Keratinocyte (primary cell): Measurements from ENCODE around the gene SRSF9. TPM values are rescaled to one million over a fixed set of nuclear protein-coding genes. Genes with fewer than 3 reads are reported as not detected.

ENCODE experiments used
- DNase-seq: peaks from one replicate; pipeline ENCODE4 v3.0.0-alpha.2; 2011; ENCODE audit warnings: low read depth, missing footprints, low spot score
- FAIRE-seq: peaks from 2 replicates; lab custom pipeline; 2011; peaks lifted over from hg19 to GRCh38; lab: Jason Lieb, UNC
- H2AFZ ChIP-seq: 2 replicates; pipeline ENCODE4 v1.6.0; 2012; ENCODE audit warnings: low read length, control low read depth, inconsistent platforms; ENCODE audit not compliant: control insufficient read depth
- H3K27ac ChIP-seq: 2 replicates; pipeline ENCODE4 v1.5.1; 2011; ENCODE audit warnings: low read length; ENCODE audit not compliant: control insufficient read depth, insufficient read depth
- H3K27me3 ChIP-seq: 3 replicates; pipeline ENCODE4 v1.6.0; 2011; ENCODE audit warnings: low read length; ENCODE audit not compliant: control insufficient read depth, insufficient read depth; ENCODE audit errors: extremely low read depth
- H3K36me3 ChIP-seq, 2 experiments: 2 replicates in 1 of 2; 3 replicates in 1 of 2; pipeline ENCODE4 v1.5.1; 2011; ENCODE audit warnings: low read length in 2 of 2, mild to moderate bottlenecking in 1 of 2; ENCODE audit not compliant: control insufficient read depth in 2 of 2, insufficient read depth in 2 of 2; ENCODE audit errors: extremely low read depth in 1 of 2
- H3K4me1 ChIP-seq: 3 replicates; pipeline ENCODE4 v1.5.1; 2011; ENCODE audit warnings: low read length; ENCODE audit not compliant: control insufficient read depth, insufficient read depth; ENCODE audit errors: extremely low read depth
- H3K4me2 ChIP-seq: 3 replicates; pipeline ENCODE4 v1.6.0; 2011; ENCODE audit warnings: low read depth, low read length; ENCODE audit not compliant: control insufficient read depth, insufficient read depth; ENCODE audit errors: extremely low read depth
- H3K4me3 ChIP-seq, 3 experiments: fragments of 200-600 bp in 1 of 3; sonication (generic) in 1 of 3; 2 replicates in 2 of 3; 3 replicates in 1 of 3; pipeline ENCODE4 v1.5.1; 2011 to 2016; ENCODE audit warnings: low read length in 3 of 3, mild to moderate bottlenecking in 3 of 3, control low read depth in 2 of 3, inconsistent platforms in 1 of 3, low read depth in 1 of 3, mixed read lengths in 1 of 3, mixed run types in 1 of 3, moderate library complexity in 1 of 3; ENCODE audit not compliant: control insufficient read depth in 2 of 3, insufficient read depth in 2 of 3; ENCODE audit errors: extremely low read depth in 1 of 3
- H3K79me2 ChIP-seq: 2 replicates; pipeline ENCODE4 v1.6.0; 2012; ENCODE audit warnings: low read length; ENCODE audit not compliant: control insufficient read depth, insufficient read depth
- H3K9ac ChIP-seq: 3 replicates; pipeline ENCODE4 v1.6.0; 2011; ENCODE audit warnings: low read length; ENCODE audit not compliant: control insufficient read depth, insufficient read depth; ENCODE audit errors: extremely low read depth
- H3K9me1 ChIP-seq: 3 replicates; pipeline ENCODE4 v1.6.0; 2011; ENCODE audit warnings: low read length; ENCODE audit not compliant: control insufficient read depth, insufficient read depth; ENCODE audit errors: extremely low read depth
- H3K9me3 ChIP-seq: 2 replicates; pipeline ENCODE4 v1.5.1; 2012; ENCODE audit warnings: low read depth, low read length; ENCODE audit not compliant: control insufficient read depth
- H4K20me1 ChIP-seq: 3 replicates; pipeline ENCODE4 v1.6.0; 2011; ENCODE audit warnings: low read length; ENCODE audit not compliant: control insufficient read depth, insufficient read depth; ENCODE audit errors: extremely low read depth
- EZH2 ChIP-seq: IDR thresholded peaks from one replicate; pipeline ENCODE4 v1.6.1; 2012; ENCODE audit warnings: inconsistent platforms, mild to moderate bottlenecking, low read length, moderate library complexity
- dilution Hi-C: fragments of 300-500 bp; cut with MboI; formaldehyde crosslinking; loops from one replicate; pipeline ENCODE4 v1.7.0; 2020; ENCODE audit warnings: low sequenced_read_pairs; ENCODE audit not compliant: extremely low pct_ligation_motif_present
- polyA plus RNA-seq, 5 experiments: library from polyadenylated mRNA; depleted of rRNA in 3 of 5; stranded (reverse) in 3 of 5; stranded (forward) in 1 of 5; unstranded in 1 of 5; fragments of >200 nt; gene quantifications; 1 replicate in 1 of 5; 2 replicates in 3 of 5; 3 replicates in 1 of 5; pipeline versions ENCODE4 v1.2.1 to v1.2.3, GENCODE V29; 2011 to 2012; ENCODE audit warnings: missing spikeins in 2 of 5, low read depth in 1 of 5, low replicate concordance in 1 of 5
- TF ChIP-seq, protein P1 (sequence below), 3 experiments: IDR thresholded peaks in 1 of 3; conservative IDR thresholded peaks in 1 of 3; optimal IDR thresholded peaks in 1 of 3; 2 replicates in 2 of 3; 3 replicates in 1 of 3; pipeline versions ENCODE3 to v1.5.1; 2011; ENCODE audit warnings: low read length in 3 of 3, mild to moderate bottlenecking in 3 of 3, moderate library complexity in 2 of 3, control low read depth in 1 of 3, inconsistent platforms in 1 of 3; ENCODE audit not compliant: insufficient read depth in 2 of 3; ENCODE audit errors: extremely low read depth in 1 of 3

Gene SRSF9
- polyA plus RNA-seq, 1 donor (not counting 4 experiments of a cell fraction or from before 2014, with no cell fraction given) = 159 TPM

DNA sequence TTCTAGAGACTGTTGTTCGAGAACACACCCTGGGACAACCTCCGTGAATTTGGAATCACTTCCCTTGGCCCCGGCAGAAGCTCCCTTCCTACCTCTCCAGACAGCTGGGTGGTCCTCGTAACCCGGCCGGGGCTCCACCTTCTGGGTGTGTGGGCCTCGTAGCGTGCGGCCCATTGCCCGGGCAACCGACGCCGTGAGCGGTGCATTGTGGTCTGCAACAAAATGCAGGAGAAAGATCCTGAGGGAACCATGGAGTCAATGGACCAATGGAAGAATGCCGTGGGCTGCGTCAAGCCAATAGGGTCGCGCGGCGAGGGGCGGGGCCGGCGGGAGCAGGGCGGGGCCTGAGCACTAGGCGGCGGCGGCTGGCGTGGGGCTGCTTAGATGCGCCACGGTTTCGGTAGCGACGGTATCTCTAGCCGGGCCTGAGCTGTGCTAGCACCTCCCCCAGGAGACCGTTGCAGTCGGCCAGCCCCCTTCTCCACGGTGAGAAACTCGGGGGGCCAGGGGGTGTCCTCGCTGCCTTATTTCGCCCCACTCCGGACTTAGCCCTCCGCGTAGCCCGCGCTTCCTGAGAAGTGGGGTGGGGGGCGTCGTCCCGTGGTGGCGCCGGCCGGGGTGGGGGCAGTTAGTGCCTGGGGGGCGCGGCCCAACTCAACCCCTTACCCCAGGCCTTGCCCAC lies 26.3 kb upstream of the SRSF9 start, which contains the start of gene DYNLL1:
DYNLL1 (plus strand) TSS at position 383 of the 682 bp plus-strand sequence. CDS start 309 bp downstream, outside the sequence.
- Histone ChIP-seq H3K9me1 (no peaks in the 10 kb centered on the region), H4K20me1 (peaks cover 19% of the 10 kb centered on the region), H3K4me2 (peak within 1 kb of the TSS; percentile 96), H3K27ac (peak within 1 kb of the TSS; percentile 71), H3K4me3 (peak within 1 kb of the TSS; percentile 86 to 99 (median 97)), H3K4me1 (peaks cover 12% of the 10 kb centered on the region), H3K27me3 (no peaks in the 10 kb centered on the region), H3K9me3 (no peaks in the 10 kb centered on the region), H3K79me2 (peaks cover 36% of the 10 kb centered on the region), H3K36me3 (peaks cover 7 to 16% of the 10 kb centered on the region in 2 experiments), H2AFZ (peak within 1 kb of the TSS; percentile 85), H3K9ac (peak within 1 kb of the TSS; percentile 85)
- TF ChIP-seq, protein P1, sequence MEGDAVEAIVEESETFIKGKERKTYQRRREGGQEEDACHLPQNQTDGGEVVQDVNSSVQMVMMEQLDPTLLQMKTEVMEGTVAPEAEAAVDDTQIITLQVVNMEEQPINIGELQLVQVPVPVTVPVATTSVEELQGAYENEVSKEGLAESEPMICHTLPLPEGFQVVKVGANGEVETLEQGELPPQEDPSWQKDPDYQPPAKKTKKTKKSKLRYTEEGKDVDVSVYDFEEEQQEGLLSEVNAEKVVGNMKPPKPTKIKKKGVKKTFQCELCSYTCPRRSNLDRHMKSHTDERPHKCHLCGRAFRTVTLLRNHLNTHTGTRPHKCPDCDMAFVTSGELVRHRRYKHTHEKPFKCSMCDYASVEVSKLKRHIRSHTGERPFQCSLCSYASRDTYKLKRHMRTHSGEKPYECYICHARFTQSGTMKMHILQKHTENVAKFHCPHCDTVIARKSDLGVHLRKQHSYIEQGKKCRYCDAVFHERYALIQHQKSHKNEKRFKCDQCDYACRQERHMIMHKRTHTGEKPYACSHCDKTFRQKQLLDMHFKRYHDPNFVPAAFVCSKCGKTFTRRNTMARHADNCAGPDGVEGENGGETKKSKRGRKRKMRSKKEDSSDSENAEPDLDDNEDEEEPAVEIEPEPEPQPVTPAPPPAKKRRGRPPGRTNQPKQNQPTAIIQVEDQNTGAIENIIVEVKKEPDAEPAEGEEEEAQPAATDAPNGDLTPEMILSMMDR (optimal IDR thresholded peaks at IDR 0.05 in 1 of 3, IDR thresholded peaks at IDR 0.05 in 1 of 3, conservative IDR thresholded peaks at IDR 0.05 in 1 of 3; ENCODE audit: extremely low read depth in 1 of 3, insufficient read depth in 2 of 3, low read length in 3 of 3) = peak in 1 of 3 experiments; percentile 1
- TF ChIP-seq EZH2 = no peak
- peak; percentile 71 for FAIRE-seq
- dilution Hi-C loops = no loop called here
- DNase-seq = peak; percentile 84

- FAIRE-seq (no peak), DNase-seq (no peak)
- dilution Hi-C loops = no loop called here
- no peaks in the 10 kb centered on the region for H3K27me3 ChIP-seq
- peak overlapping the region; percentile 96 for H3K4me2 ChIP-seq
- peaks cover 36% of the 10 kb centered on the region for H3K79me2 ChIP-seq
- H3K9me1 ChIP-seq = no peaks in the 10 kb centered on the region
- H2AFZ ChIP-seq = peak overlapping the region; percentile 85
- peaks cover 8 to 16% of the 10 kb centered on the region in 2 experiments for H3K36me3 ChIP-seq
- no peaks in the 10 kb centered on the region for H3K9me3 ChIP-seq
- peaks cover 19% of the 10 kb centered on the region for H4K20me1 ChIP-seq
- H3K4me1 ChIP-seq = peaks cover 12% of the 10 kb centered on the region
- H3K27ac ChIP-seq = peak overlapping the region; percentile 71
- peak overlapping the region; percentile 75 for H3K9ac ChIP-seq
- TF ChIP-seq, protein P1 (optimal IDR thresholded peaks at IDR 0.05 in 1 of 3, IDR thresholded peaks at IDR 0.05 in 1 of 3, conservative IDR thresholded peaks at IDR 0.05 in 1 of 3; ENCODE audit: extremely low read depth in 1 of 3, insufficient read depth in 2 of 3, low read length in 3 of 3) = no peak
- TF ChIP-seq EZH2 = no peak
- H3K4me3 ChIP-seq = peak overlapping the region; percentile 80 to 99 (median 86)
Measured at GRCh38 chr12:120495186-120495730, 25.7 kb upstream of the SRSF9 start.
